Stimulated activated CD8-positive, alpha-beta memory T cell treated with anti-CD3 and anti-CD28 coated beads, Interleukin-15, amount 100 ng/mL, for 24 hours (primary cell): ENCODE measurements around the gene ZSWIM5.
"Not testable (repeated sequence)": the region's sequence is repeated elsewhere in the genome, so short reads cannot be mapped to it uniquely, and the experiment has no call there.

ENCODE experiments used
- DNase-seq: peaks from one replicate; pipeline ENCODE4 v3.0.0-alpha.2; 2020; ENCODE audit warnings: low read depth

ZSWIM5 gene

DNA sequence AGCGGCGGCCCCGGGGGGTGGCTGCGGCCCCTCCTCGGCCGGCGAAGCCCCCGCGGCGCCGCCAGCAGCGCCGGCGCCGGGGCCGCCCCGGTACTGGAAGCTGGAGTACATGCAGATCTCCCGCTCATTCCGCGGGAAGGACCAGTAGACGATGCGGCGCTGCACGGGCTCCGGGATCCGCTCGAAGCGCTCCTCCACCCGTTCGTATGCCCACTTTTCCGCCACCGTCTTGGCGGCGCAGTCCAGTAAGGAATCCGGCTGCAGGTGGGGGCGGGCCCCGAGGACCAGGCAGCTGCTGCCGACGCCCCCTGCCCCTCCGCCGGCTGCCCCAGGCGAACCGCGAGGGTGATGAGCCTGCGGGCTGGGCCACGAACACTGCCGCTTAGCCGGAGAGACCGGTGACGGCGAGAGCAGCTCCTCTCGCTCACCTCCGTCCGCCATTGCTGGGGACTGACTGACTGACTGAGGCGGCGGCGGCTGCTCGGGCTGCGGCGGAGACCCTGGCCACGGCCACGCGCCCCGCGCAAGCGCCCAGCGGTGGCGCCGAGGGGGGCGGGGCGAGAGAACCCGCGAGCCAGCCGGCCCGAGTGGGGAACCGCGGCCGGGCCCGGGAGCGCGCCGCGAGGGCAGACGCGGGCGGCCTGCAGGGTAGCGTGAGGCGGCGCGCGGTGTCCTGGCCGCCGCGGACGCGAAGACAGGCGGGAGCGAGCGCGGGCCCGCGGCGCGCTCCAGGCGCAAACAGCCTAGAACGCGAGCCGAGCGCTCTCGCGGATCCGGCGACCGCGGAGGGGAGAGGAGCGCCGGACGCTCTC lies at the start of gene ZSWIM5:
Gene ZSWIM5 (minus strand): TSS at position 696 of the 812 bp plus-strand sequence. CDS start 255 bp downstream, at position 441.
- peak; percentile 28 for DNase-seq

DNA sequence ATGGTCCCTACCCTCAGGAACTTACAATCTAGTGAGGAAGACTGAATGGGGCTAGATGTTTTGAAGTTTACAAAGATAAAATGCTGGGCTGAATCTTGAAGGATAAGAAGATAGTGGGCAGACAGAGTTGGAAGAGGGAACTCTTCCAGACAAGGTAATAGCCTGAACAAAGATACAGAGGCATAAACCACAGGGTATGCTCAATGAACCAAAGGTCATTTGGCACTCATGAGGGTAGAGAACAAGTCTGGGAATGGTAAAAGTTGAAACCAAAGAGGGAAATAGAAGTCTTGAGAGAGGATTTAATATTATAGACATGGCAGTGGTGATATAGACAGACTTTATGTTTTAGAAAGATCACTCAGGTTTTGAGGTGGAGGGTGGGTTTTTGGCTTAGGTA lies 48.1 kb upstream of the ZSWIM5 start:
- no peak for DNase-seq

GRCh38 chr1:45250544-45250943 lies 44.1 kb upstream of the ZSWIM5 start:
- DNase-seq: no peak

- DNase-seq: not testable (repeated sequence)
Measured at GRCh38 chr1:45248004-45248403, 41.6 kb upstream of the ZSWIM5 start.

DNA sequence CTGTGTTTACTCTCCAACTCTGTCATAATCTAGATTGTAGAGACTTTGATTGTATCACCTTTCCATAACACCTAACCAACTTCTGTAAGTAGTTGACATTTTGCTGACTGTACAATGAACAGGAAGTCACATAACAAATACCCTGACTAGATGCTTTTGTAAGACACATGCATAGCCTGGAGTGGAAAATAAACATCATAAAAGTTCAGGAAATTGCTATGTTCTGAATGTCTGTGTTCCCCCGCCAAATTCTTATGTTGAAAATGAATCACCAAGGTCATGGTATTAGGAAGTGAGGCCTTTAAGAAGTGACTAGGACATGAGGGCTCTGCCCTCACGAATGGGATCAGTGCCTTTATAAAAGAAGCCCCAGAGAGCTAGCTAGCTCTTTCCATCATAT lies 40.4 kb upstream of the ZSWIM5 start:
- DNase-seq: no peak

DNA sequence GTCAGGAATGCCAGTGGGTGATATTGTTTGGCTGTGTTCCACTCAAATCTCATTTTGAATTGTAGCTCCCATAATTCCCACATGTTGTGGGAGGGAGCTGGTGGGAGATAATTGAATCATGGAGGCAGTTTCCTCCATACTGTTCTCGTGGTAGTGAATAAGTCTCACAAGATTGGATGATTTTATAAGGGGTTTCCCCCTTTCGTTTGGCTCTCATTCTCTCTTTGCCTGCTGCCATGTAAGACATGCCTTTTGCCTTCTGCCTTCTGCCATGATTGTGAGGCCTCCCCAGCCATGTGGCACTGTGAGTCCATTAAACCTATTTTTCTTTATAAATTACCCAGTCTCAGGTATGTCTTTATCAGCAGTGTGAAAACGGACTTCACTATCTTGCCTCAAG lies 40.0 kb upstream of the ZSWIM5 start:
- not testable (repeated sequence) for DNase-seq

DNA sequence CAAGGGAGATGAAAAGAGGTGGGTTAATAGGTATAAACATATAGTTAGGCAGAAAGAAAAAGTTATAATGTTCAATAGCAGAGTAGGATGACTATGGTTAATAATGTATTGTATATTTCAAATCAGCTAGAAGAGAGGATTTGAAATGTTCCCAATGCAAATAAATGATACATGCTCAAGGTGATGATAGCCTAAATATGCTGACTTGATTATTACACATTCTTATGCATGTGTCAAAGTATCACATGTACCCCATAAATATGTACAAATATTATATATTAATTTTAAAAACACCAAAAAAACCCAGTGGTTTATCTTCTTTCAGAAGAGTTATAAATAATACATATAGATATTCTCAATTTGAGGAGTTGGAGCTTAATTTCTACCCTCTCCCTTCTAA lies 38.3 kb upstream of the ZSWIM5 start:
- DNase-seq: no peak

DNA sequence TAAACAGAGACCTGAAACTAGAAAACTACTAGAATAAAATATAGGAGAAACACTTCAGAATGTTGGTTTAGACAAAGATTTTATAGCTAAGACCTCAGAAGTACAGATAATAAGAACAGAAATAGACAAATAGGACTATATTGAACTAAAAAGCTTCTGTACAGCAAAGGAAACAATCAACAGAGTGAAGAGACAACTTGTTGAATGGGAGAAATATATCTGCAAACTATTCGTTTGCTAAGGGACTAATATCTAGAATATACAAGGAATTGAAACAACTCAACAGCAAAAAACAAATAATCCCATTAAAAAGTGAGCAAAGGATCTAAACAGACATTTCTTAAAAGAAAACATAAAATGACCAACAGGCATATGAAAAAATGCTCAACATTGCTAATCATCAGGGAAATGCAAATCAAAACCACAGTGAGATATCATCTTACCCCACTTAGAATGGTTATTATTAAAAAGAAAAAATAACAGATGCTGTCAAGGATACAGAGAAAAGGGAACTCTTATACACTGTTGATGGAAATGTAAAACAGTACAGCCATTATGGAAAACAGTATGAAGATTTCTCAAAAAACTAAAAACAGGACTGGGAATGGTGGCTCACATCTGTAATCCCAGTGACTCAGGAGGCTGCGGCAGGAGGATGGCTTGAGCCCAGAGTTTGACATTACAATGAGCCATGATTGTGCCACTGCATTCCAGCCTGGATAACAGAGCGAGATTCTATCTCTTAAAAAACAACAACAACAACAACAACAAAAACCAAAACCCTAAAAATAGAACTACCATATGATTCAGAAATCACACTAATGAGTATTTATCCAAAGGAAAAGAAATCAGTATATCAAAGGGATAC lies 37.3 kb upstream of the ZSWIM5 start:
- DNase-seq: no peak

- DNase-seq: no peak
Measured at GRCh38 chr1:45238846-45239245, 32.4 kb upstream of the ZSWIM5 start.

- DNase-seq: no peak
Measured at GRCh38 chr1:45236136-45236535, 29.7 kb upstream of the ZSWIM5 start.

- DNase-seq: no peak
Measured at GRCh38 chr1:45230537-45230936, 24.1 kb upstream of the ZSWIM5 start.

GRCh38 chr1:45225598-45225997 lies 19.2 kb upstream of the ZSWIM5 start:
- no peak for DNase-seq

DNA sequence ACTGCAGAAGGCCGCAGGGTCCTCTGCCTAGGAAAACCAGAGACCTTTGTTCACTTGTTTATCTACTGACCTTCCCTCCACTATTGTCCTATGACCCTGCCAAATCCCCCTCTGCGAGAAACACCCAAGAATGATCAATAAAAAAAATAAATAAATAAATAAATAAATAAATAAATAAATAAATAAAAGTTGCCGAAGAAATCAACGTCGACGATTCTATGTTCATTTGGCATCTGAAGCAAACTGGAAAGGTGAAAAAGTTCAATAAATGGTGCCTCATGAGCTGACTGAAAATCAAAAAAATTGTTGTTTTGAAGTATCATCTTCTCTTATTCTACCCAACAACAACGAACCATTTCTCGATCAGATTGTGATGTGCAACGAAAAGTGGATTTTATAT lies 17.3 kb upstream of the ZSWIM5 start:
- not testable (repeated sequence) for DNase-seq

DNA sequence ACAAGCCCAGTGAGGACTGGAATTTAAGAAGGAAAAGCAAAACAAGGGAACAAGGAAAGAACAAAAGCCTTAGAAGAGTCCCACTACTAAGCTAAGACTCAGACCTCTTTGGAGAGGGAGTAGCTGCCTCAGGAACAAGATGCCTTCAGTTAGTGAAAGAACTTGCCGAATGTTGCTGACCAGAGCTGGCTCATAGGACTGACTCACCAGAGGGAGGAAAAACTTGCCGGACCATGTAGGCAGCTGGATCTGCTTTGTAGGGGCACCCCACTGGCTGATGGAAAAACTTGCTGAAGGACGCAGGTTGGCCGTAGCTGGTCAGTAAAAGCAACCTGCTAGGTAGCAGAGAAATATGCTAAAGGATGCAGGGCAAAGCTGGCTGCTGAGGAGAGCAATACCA lies 15.3 kb upstream of the ZSWIM5 start:
- DNase-seq: no peak

GRCh38 chr1:45216861-45217260 lies 10.5 kb upstream of the ZSWIM5 start:
- no peak for DNase-seq

DNA sequence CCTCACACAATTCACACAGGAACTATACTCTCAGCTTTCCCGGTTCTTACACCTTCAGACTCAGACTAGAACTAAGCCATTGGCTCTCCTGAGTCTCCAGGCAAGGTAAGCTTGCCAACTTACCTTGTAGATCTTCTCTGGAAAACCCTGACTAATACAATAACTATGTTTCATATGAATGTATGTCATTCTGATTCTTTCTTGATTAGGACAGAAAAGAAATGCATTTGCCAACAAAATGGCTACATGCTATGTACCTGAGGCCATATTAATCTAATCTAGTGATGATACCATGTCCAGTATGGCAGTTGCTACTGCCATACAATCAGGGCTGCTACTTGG lies 9.8 kb upstream of the ZSWIM5 start:
- DNase-seq: no peak

GRCh38 chr1:45215485-45216199 lies 9.2 kb upstream of the ZSWIM5 start:
- no peak for DNase-seq

GRCh38 chr1:45213892-45214291 lies 7.5 kb upstream of the ZSWIM5 start:
- DNase-seq: no peak

GRCh38 chr1:45211076-45211475 lies 4.7 kb upstream of the ZSWIM5 start:
- DNase-seq: no peak

DNA sequence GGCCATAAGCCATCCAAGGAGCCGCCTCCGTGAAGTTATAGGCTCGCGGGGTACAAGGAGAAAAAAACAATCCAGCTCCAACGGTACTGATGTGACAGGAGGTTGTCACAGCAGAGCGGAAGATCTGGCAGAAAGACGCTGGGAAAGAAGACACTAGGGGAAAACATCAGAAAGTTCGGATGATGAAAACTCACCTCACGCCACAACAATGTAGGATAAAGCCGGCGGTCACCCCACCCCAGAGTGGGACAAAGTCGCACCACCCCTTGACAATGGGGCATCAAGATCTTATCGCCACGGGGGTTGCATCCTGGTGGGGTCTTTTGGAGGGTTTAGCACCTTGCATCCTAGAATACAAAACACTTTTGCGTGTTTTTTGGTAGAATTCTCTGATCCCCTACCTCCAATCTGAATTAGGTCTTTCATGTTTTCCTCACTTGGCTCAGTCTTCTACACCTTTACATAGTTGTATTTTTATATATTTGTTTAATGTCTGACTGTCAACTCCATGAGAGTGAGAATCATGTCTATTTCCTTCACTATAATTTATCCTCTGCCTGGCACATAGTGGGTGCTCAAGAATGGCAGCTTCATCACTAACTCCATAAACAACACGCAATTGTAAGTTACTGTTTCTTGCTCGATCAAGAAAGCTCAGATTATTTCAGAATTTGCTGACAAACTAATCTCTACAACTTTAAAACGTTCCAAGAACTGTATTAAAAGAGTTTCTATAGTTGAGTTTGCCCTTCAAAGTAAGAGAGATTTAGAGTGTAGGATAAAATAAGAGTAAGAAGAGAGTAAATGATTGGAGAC lies 611 bp upstream of the ZSWIM5 start:
- DNase-seq: no peak

DNA sequence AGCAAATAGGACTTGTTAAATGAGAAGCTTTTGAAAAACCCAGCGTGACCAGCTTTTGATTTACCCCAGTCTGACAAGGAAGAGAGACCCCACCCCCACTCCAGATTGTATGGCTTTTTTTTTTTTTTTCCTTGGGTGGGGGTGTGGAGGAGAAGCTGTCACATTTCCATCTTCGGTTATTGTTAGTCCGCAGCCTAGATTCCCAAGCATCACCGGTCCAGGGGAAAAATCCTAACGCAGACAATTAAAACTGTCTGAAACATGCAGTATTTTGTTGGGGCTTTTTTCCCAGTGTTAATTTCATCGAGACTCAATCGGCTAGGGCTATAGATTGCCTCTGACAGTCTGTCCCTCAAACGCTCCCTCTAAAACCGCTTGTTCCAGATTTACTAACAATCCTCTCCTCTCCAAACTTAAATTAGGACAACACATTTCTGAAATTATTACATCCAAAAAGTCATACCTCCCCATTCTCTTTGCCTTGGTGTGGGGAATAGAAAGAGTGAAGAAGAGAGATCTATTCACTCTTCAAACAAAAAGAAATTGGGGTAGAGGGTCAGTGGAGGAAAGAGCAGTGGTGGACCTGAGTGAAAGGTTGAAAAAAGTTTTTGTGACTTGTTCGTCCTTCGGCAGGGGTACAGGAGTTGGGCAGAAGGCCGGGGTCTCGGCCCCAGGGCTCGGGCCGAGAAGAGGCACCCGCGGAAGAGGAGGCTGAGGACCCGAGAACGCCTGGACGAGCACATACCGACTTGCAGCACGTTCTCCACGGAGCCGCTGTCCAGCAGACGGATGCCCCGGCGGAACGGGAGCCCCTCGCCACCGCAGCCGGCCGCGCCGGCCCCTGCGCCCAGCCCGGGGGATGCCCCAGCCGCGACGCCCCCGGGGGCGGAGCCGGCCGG lies 1.1 kb downstream of the ZSWIM5 start:
- DNase-seq: no peak
